Skeletal muscle tissue (tissue), 4 donors: ENCODE data around the gene IL17REL. TPM values are rescaled to one million over a fixed set of nuclear protein-coding genes. Genes with fewer than 3 reads are reported as not detected.

Experiments used
- H3K27ac ChIP-seq: one replicate; pipeline ENCODE4 v1.7.0; 2013; ENCODE audit warnings: mild to moderate bottlenecking, low read depth, low read length, inconsistent platforms
- H3K27me3 ChIP-seq, 3 donors: one replicate each; pipeline ENCODE4 v1.7.0; 2013; ENCODE audit warnings: low read length in 3 of 3; ENCODE audit not compliant: control insufficient read depth in 3 of 3, insufficient read depth in 3 of 3
- H3K36me3 ChIP-seq, 3 donors: one replicate each; pipeline ENCODE4 v1.7.0; 2013; ENCODE audit warnings: low read length in 3 of 3; ENCODE audit not compliant: control insufficient read depth in 3 of 3, insufficient read depth in 3 of 3
- H3K4me1 ChIP-seq, 3 donors: one replicate each; pipeline ENCODE4 v1.7.0; 2013; ENCODE audit warnings: low read length in 3 of 3, mild to moderate bottlenecking in 3 of 3; ENCODE audit not compliant: control insufficient read depth in 3 of 3, insufficient read depth in 3 of 3
- H3K4me3 ChIP-seq, 3 donors: one replicate each; pipeline ENCODE4 v1.7.0; 2013; ENCODE audit warnings: low read length in 3 of 3
- H3K9ac ChIP-seq, 3 donors: one replicate each; pipeline ENCODE4 v1.7.0; 2013; ENCODE audit warnings: low read length in 3 of 3, mild to moderate bottlenecking in 3 of 3, moderate library complexity in 2 of 3, low read depth in 1 of 3
- H3K9me3 ChIP-seq, 3 donors: one replicate each; pipeline ENCODE4 v1.7.0; 2013; ENCODE audit warnings: low read length in 3 of 3; ENCODE audit not compliant: control insufficient read depth in 3 of 3
- total RNA-seq: library from RNA; depleted of rRNA; stranded (reverse); fragments of >200 nt; gene quantifications from one replicate; pipeline ENCODE4 v1.2.3, GENCODE V29; 2014
- donor health status: Osteomylitis.

The IL17REL gene
- total RNA-seq, 1 donor from 2014 or later = not detected

DNA sequence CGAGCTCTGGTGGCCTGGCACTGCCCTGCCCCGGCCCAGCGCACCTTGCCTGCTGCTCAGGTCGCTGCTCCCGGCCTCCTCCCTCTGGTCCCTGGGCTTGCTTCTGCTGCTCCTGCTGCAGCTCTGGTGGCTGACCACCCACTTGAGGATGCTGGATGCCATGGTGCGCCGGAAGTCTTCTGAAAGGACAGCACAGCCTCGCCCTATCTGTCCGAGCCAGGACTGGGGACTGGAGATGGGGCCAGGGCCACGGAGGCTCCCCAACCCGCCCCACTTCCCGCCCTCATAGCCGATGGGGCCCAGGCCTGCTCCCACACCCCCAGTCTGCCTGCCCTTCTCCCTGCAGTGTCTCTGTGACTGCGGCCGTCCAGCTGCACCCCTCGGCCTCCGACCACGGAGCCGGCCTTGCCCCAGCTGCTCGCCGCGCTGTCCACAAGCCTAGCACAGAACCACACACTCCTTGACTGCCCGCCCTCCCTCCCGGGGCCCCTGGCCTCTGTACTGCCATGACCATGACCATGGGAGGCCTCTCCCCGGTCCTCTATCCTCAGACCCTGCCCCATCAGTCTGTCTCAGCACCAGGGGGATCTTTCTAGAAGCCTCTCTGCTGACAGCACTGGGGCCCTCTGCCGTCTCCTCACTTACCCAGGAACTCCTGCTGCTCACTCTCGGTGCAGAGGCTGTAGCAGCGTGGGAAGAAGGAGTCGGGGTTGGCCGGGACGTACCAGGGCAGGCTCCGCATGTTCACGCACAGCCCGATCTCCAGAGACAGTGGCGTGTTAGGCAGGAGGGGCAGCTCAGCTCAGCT is 32.9 kb upstream of the IL17REL start:
- no peaks in the 10 kb centered on the region for H3K4me1 ChIP-seq

DNA sequence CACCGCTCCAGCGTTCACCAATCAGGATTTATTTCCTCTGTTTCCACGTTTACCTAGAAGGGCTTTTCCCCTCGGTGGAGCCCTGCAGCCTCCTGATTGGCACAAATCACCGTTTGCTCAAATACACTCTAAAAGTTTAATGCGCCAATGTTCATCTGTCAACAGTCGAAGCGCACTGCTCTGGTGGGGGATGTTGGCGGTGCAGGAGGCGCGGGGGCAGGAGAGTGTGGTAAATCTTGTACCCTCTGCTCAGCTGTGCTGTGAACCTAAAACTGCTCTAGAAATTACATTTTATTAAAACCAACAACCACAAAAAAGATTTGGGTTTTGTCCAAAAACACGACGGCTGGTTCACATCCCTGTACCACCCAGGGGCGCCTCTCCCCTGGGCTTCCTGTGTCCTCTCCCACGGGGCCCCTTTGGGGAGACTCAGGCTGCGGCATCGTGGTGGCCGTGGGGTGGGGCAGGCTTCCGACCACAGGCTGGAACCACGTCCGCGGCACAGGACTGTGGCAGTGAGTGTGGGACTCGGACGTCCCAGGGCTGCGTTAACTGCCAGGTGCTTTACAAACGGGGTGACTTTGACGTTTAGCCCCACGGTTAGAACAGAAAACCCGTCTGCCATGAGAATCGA is 32.0 kb upstream of the IL17REL start:
- Histone ChIP-seq H3K4me3 (no peak overlapping the region), H3K36me3 (no peaks in the 10 kb centered on the region), H3K9me3 (peaks cover 1 to 5% (median 2%) of the 10 kb centered on the region in 3 donors), H3K27me3 (peaks cover 15 to 37% (median 24%) of the 10 kb centered on the region in 3 donors), H3K4me1 (no peaks in the 10 kb centered on the region), H3K9ac (no peak overlapping the region), H3K27ac (no peak overlapping the region)

More for the DNA sequence above, 32.9 kb upstream of the IL17REL start:
- Histone ChIP-seq H3K9me3 (no peaks in the 10 kb centered on the region), H3K9ac (no peak overlapping the region), H3K27me3 (peaks cover 13 to 31% (median 24%) of the 10 kb centered on the region in 3 donors), H3K36me3 (no peaks in the 10 kb centered on the region), H3K27ac (no peak overlapping the region), H3K4me3 (no peak overlapping the region)

DNA sequence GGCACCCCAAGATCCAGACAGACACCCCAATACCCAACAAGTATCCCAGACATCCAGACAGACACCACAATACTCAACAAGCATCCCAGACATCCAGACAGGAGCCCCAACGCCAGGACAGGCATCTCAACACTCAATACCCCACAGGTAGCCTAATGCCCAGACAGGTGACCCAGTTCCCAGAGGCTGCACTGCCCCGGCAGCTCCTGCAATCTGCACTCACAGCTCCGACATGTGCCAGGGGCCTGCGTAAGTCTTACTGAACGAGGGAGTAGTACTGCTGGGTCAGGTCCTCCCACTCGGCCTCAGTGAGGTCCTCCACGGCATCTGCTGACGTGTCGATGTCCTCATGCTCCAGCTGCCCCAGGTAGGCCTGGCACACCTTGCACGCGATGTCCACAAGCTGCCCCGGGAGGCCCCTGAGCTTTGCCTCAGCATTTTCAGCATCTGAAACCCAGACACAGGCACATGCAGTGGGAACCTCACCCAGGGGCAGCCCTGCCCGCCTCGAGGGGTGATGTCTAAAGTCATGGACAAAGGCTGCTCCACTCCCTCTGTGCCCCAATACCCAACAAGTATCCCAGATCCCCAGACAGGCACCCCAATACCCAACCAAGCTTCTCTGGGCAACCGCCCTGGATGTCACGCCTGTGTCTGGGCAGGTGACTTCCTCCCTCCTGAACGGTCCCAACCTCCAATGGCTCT is 28.9 kb upstream of the IL17REL start:
- Histone ChIP-seq H3K27ac (no peak overlapping the region), H3K36me3 (no peaks in the 10 kb centered on the region), H3K9ac (no peak overlapping the region), H3K4me1 (no peaks in the 10 kb centered on the region), H3K27me3 (peaks cover 6 to 26% (median 15%) of the 10 kb centered on the region in 3 donors), H3K9me3 (peaks cover 3 to 6% (median 4%) of the 10 kb centered on the region in 3 donors), H3K4me3 (no peak overlapping the region)

DNA sequence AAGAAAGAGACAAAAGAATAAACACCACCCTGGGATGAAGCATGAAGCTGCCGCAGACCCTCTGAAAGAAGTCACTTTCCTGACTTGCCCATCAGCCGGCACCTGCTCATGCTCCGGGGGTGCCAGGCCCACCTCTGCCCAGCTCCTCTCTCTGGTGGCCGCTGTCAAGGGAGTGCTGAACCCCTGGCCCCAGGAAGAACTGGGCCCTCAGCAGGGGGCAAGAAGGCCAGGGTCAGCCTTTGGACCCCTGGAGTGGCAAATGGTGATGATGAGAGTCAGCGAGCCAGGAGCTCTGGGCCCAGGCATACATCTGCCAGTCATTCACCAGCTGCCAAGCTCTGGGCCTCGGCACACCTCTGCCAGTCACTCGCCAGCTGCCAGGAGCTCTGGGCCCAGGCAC is 28.2 kb upstream of the IL17REL start:
- H3K27me3 ChIP-seq = peaks cover 6 to 27% (median 19%) of the 10 kb centered on the region in 3 donors
- no peak overlapping the region for H3K9ac ChIP-seq
- no peak overlapping the region for H3K27ac ChIP-seq
- H3K4me1 ChIP-seq = no peaks in the 10 kb centered on the region
- H3K36me3 ChIP-seq = no peaks in the 10 kb centered on the region
- H3K9me3 ChIP-seq = peaks cover 3 to 6% (median 4%) of the 10 kb centered on the region in 3 donors
- no peak overlapping the region for H3K4me3 ChIP-seq

DNA sequence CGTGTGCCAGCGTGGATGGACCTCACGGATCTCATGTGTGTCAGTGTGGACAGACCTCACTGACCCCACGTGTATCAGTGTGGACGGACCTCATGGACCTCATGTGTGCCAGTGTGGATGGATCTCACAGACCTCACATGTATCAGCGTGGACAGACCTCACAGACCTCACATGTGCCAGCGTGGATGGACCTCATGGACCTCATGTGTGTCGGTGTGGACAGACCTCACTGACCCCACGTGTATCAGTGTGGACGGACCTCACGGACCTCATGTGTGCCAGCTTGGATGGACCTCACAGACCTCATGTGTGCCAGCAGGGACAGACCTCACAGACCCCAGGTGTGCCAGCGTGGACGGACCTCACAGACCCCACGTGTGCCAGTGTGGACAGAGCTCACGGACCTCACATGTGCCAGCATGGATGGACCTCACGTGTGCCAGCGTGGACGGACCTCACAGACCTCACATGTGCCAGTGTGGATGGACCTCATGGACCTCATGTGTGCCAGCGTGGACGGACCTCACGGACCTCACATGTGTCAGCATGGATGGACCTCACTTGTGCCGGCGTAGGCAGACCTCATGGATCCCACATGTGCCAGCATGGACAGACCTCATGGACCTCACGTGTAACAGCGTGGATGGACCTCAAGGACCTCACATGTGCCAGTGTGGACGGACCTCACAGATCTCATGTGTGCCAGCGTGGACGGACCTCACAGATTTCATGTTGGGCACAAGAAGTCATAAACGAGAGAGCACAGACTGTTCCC is 27.3 kb upstream of the IL17REL start:
- Histone ChIP-seq H3K4me3 (no peak overlapping the region), H3K27ac (no peak overlapping the region), H3K9ac (no peak overlapping the region), H3K27me3 (peaks cover 13 to 34% (median 16%) of the 10 kb centered on the region in 3 donors), H3K36me3 (no peaks in the 10 kb centered on the region), H3K4me1 (no peaks in the 10 kb centered on the region), H3K9me3 (peaks cover 3 to 6% (median 4%) of the 10 kb centered on the region in 3 donors)

DNA sequence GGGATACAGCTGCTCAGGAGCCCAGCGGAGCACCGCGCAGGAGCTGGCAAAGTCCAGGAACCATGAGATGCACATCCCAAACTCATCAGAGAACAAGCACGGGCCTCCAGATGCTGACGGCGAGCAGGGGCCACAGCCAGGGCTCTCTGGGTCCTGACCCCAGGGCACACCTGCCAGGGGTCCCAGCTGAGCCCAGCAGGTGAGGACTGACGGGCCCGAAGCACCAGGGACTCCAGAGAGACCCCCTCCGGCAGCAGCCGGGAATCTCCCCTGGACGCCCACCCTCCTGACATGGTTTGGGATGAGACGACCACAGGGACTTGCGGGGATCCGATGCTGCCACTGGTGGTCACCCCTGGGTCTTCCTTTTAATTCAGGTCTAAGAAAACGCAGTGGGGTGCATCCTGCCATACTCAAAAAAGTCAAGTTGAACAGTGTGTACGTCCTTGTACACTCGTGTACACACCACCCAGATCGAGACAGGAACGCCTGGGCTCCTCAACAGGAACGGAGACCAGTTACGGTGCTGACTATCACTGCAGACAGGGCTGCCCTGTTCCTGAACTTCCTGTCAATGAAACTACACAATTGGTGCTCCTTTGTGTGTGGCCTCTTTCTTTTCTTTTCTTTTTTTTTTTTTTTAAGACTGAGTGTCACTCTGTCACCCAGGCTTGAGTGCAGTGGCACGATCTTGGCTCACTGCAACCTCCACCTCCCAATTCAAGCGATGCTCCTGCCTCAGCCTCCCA is 23.6 kb upstream of the IL17REL start:
- Histone ChIP-seq H3K27ac (no peak overlapping the region), H3K9ac (no peak overlapping the region), H3K9me3 (peaks cover 3 to 6% (median 4%) of the 10 kb centered on the region in 3 donors), H3K4me3 (no peak overlapping the region), H3K36me3 (no peaks in the 10 kb centered on the region), H3K4me1 (no peaks in the 10 kb centered on the region), H3K27me3 (peaks cover 20 to 51% (median 44%) of the 10 kb centered on the region in 3 donors)

DNA sequence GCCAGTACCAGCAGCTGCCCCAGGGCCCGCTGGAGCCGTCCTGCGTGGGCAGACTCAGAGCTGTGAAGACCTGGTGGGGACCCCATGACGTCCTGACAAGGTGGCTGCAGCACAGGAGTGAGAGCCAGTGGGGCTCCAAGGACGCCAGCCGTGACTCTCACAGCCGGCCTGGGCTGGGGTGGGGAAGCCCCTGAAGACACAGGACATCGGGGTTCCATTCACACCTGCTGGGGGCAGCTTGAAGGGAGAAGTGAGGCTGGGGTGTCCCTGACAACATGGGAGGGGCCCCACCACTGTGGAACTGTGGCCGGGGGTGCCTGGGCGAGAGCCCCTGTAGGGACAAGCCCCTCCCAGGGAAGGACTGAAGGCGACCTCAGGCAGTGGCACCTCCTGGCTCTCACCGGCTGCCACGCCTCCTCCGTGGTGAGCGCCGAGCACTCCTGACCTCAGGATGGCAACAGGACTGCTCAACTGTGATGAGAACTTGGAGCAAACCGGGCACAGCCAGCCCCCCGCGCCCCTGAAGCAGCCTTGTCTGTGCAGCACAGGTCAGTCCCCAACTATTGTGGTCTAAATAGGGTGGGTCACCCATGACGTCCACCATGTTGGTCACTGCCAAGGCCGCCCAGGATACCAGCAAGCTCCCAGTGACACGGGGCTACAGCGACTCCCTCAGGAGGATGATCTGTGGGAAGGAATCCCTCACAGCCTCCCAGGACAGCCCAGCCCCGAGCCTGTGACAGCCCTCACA is 22.7 kb upstream of the IL17REL start:
- Histone ChIP-seq H3K27ac (no peak overlapping the region), H3K9me3 (peaks cover 3 to 6% (median 4%) of the 10 kb centered on the region in 3 donors), H3K9ac (no peak overlapping the region), H3K4me3 (no peak overlapping the region), H3K36me3 (no peaks in the 10 kb centered on the region), H3K4me1 (no peaks in the 10 kb centered on the region), H3K27me3 (peaks cover 29 to 57% (median 48%) of the 10 kb centered on the region in 3 donors)

DNA sequence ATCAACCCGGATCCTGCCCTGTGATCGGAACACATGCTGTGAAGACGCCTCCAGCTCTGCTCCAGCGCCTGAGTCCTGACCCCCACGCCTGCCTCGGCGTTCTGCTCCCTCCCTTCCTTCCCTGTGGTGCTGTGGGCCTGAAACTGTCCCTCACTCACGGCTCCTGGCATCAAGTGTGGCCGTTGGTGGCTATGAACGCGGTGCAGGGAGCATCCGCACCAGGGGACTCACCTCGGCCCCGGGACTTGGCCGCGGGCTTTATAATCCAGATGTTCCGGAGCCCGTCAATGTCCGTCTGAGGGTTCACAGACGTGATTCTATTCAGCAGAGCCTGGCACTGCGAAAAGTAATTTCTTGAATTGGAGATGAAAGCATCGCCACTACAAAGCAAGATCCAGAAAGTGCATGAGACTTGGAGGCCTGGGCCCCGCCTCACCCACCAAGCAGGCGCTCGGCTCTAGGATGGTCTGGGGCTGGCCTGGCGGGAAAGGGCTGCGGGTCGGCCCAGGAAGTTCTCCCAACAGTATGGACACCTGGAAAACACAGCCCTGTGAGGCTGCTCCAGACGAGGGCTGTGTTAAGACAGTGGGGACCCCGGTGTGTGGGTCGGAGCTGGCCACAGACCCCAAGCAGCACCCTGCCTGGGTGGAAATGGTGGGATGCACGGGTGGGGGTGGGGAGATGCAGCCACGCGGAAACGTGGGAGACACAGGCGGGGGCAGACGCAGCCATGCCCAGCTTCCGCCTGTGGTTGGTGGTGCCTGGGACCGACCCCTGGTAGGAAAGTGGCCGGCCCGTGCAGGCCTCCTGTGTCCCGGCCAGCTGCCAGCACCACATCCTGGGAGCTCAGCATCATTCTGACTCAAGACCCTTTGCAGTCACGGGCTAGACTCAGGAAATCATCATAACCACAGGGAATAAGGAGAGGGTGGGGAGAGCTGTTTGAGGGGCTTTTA is 21.8 kb upstream of the IL17REL start:
- no peak overlapping the region for H3K4me3 ChIP-seq
- no peaks in the 10 kb centered on the region for H3K36me3 ChIP-seq
- peaks cover 28 to 53% (median 48%) of the 10 kb centered on the region in 3 donors for H3K27me3 ChIP-seq
- H3K9me3 ChIP-seq = peaks cover 0 to under 1% (median 0%) of the 10 kb centered on the region in 3 donors
- no peak overlapping the region for H3K27ac ChIP-seq
- no peak overlapping the region for H3K9ac ChIP-seq
- no peaks in the 10 kb centered on the region for H3K4me1 ChIP-seq
